ENCODE measurements around the gene ZNF385A.

The ZNF385A gene

GRCh38 chr12:54379398-54380201 is 4.9 kb downstream of the ZNF385A start:
- Histone ChIP-seq H3K27ac (ENCODE audit: low read depth, low read length) (no peak overlapping the region), H3K9me3 (ENCODE audit: insufficient read depth, low read depth, low read length) (no peaks in the 10 kb centered on the region), H3K9ac (ENCODE audit: low read depth, low read length) (no peak overlapping the region), H3K4me3 (ENCODE audit: low read length) (peak overlapping the region; percentile 53), H3K36me3 (ENCODE audit: insufficient read depth, low read length) (peaks cover 10% of the 10 kb centered on the region; the same call in 1 of the 2 replicates), H3K4me1 (ENCODE audit: insufficient read depth, low read length) (peaks cover 17% of the 10 kb centered on the region), H3K27me3 (ENCODE audit: insufficient read depth, low read length) (peaks cover 13% of the 10 kb centered on the region; the same call in 1 of the 2 replicates)
- 10% methylated on average over 19 of the region's 19 CpGs for whole genome bisulfite sequencing

GRCh38 chr12:54378796-54379397 is 5.6 kb downstream of the ZNF385A start:
- H3K27me3 ChIP-seq (ENCODE audit: insufficient read depth, low read length), result peaks cover 13% of the 10 kb centered on the region; the same call in 1 of the 2 replicates
- H3K9ac ChIP-seq (ENCODE audit: low read depth, low read length), result no peak overlapping the region
- no peaks in the 10 kb centered on the region for H3K9me3 ChIP-seq (ENCODE audit: insufficient read depth, low read depth, low read length)
- H3K27ac ChIP-seq (ENCODE audit: low read depth, low read length), result no peak overlapping the region
- H3K4me3 ChIP-seq (ENCODE audit: low read length), result peak overlapping the region; percentile 53
- H3K36me3 ChIP-seq (ENCODE audit: insufficient read depth, low read length), result peaks cover 10% of the 10 kb centered on the region; the same call in 1 of the 2 replicates
- 1% methylated on average over 49 of the region's 49 CpGs for WGBS
- H3K4me1 ChIP-seq (ENCODE audit: insufficient read depth, low read length), result peaks cover 12% of the 10 kb centered on the region; the same call in 1 of the 2 replicates

GRCh38 chr12:54377797-54378515 is 6.6 kb downstream of the ZNF385A start:
- Histone ChIP-seq H3K27ac (ENCODE audit: low read depth, low read length) (no peak overlapping the region), H3K36me3 (ENCODE audit: insufficient read depth, low read length) (peaks cover 10% of the 10 kb centered on the region; the same call in 1 of the 2 replicates), H3K4me3 (ENCODE audit: low read length) (0 out of 2 replicates have a peak overlapping the region, but pooled peaks have one; percentile 53), H3K4me1 (ENCODE audit: insufficient read depth, low read length) (peaks cover 12% of the 10 kb centered on the region; the same call in 1 of the 2 replicates), H3K27me3 (ENCODE audit: insufficient read depth, low read length) (peaks cover 13% of the 10 kb centered on the region; the same call in 1 of the 2 replicates), H3K9ac (ENCODE audit: low read depth, low read length) (no peak overlapping the region), H3K9me3 (ENCODE audit: insufficient read depth, low read depth, low read length) (no peaks in the 10 kb centered on the region)
- WGBS, result 89% methylated on average over 5 of the region's 6 CpGs

- no peaks in the 10 kb centered on the region for H3K9me3 ChIP-seq (ENCODE audit: insufficient read depth, low read depth, low read length)
- H3K27me3 ChIP-seq (ENCODE audit: insufficient read depth, low read length), result peaks cover 13% of the 10 kb centered on the region; the same call in 1 of the 2 replicates
- peaks cover 10% of the 10 kb centered on the region; the same call in 1 of the 2 replicates for H3K36me3 ChIP-seq (ENCODE audit: insufficient read depth, low read length)
- no peak overlapping the region for H3K9ac ChIP-seq (ENCODE audit: low read depth, low read length)
- 81% methylated on average over 2 of the region's 2 CpGs for WGBS
- H3K4me1 ChIP-seq (ENCODE audit: insufficient read depth, low read length), result peaks cover 12% of the 10 kb centered on the region; the same call in 1 of the 2 replicates
- no peak overlapping the region for H3K27ac ChIP-seq (ENCODE audit: low read depth, low read length)
- H3K4me3 ChIP-seq (ENCODE audit: low read length), result no peak overlapping the region
These were observed 7.5 kb downstream of the ZNF385A start for GRCh38 chr12:54377007-54377406.

GRCh38 chr12:54376596-54376995 is 7.9 kb downstream of the ZNF385A start:
- H3K27ac ChIP-seq (ENCODE audit: low read depth, low read length), result no peak overlapping the region
- WGBS, result 81% methylated on average over 4 of the region's 4 CpGs
- H3K9ac ChIP-seq (ENCODE audit: low read depth, low read length), result no peak overlapping the region
- peaks cover 12% of the 10 kb centered on the region; the same call in 1 of the 2 replicates for H3K4me1 ChIP-seq (ENCODE audit: insufficient read depth, low read length)
- H3K27me3 ChIP-seq (ENCODE audit: insufficient read depth, low read length), result peaks cover 13% of the 10 kb centered on the region; the same call in 1 of the 2 replicates
- H3K36me3 ChIP-seq (ENCODE audit: insufficient read depth, low read length), result peaks cover 10% of the 10 kb centered on the region; the same call in 1 of the 2 replicates
- no peaks in the 10 kb centered on the region for H3K9me3 ChIP-seq (ENCODE audit: insufficient read depth, low read depth, low read length)
- no peak overlapping the region for H3K4me3 ChIP-seq (ENCODE audit: low read length)

- Histone ChIP-seq H3K27ac (ENCODE audit: low read depth, low read length) (no peak overlapping the region), H3K9ac (ENCODE audit: low read depth, low read length) (no peak overlapping the region), H3K4me1 (ENCODE audit: insufficient read depth, low read length) (peaks cover 12% of the 10 kb centered on the region; the same call in 1 of the 2 replicates), H3K36me3 (ENCODE audit: insufficient read depth, low read length) (0 out of 2 replicates have a peak, but pooled peaks cover 5% of the 10 kb centered on the region), H3K9me3 (ENCODE audit: insufficient read depth, low read depth, low read length) (no peaks in the 10 kb centered on the region), H3K27me3 (ENCODE audit: insufficient read depth, low read length) (peaks cover 18% of the 10 kb centered on the region; the same call in 1 of the 2 replicates), H3K4me3 (ENCODE audit: low read length) (no peak overlapping the region)
- 85% methylated on average over 2 of the region's 2 CpGs for WGBS
These were observed 9.3 kb downstream of the ZNF385A start for GRCh38 chr12:54375259-54375579.

GRCh38 chr12:54374562-54375258 is 9.8 kb downstream of the ZNF385A start:
- H3K27ac ChIP-seq (ENCODE audit: low read depth, low read length), result no peak overlapping the region
- H3K4me1 ChIP-seq (ENCODE audit: insufficient read depth, low read length), result peaks cover 9% of the 10 kb centered on the region; the same call in 1 of the 2 replicates
- no peaks in the 10 kb centered on the region for H3K9me3 ChIP-seq (ENCODE audit: insufficient read depth, low read depth, low read length)
- no peak overlapping the region for H3K9ac ChIP-seq (ENCODE audit: low read depth, low read length)
- H3K27me3 ChIP-seq (ENCODE audit: insufficient read depth, low read length), result peaks cover 20% of the 10 kb centered on the region
- 0 out of 2 replicates have a peak, but pooled peaks cover 5% of the 10 kb centered on the region for H3K36me3 ChIP-seq (ENCODE audit: insufficient read depth, low read length)
- WGBS, result 91% methylated on average over 2 of the region's 2 CpGs
- H3K4me3 ChIP-seq (ENCODE audit: low read length), result no peak overlapping the region

- Histone ChIP-seq H3K9me3 (ENCODE audit: insufficient read depth, low read depth, low read length) (no peaks in the 10 kb centered on the region), H3K4me1 (ENCODE audit: insufficient read depth, low read length) (peaks cover 13% of the 10 kb centered on the region; the same call in 1 of the 2 replicates), H3K9ac (ENCODE audit: low read depth, low read length) (no peak overlapping the region), H3K36me3 (ENCODE audit: insufficient read depth, low read length) (0 out of 2 replicates have a peak, but pooled peaks cover 5% of the 10 kb centered on the region), H3K27ac (ENCODE audit: low read depth, low read length) (no peak overlapping the region), H3K4me3 (ENCODE audit: low read length) (no peak overlapping the region), H3K27me3 (ENCODE audit: insufficient read depth, low read length) (peaks cover 28% of the 10 kb centered on the region)
- WGBS, result 96% methylated on average over 10 of the region's 10 CpGs
These were observed 10.6 kb downstream of the ZNF385A start for GRCh38 chr12:54373649-54374561.

GRCh38 chr12:54372113-54372806 is 12.3 kb downstream of the ZNF385A start:
- Histone ChIP-seq H3K4me1 (ENCODE audit: insufficient read depth, low read length) (peaks cover 15% of the 10 kb centered on the region; the same call in 1 of the 2 replicates), H3K9ac (ENCODE audit: low read depth, low read length) (no peak overlapping the region), H3K9me3 (ENCODE audit: insufficient read depth, low read depth, low read length) (no peaks in the 10 kb centered on the region), H3K36me3 (ENCODE audit: insufficient read depth, low read length) (0 out of 2 replicates have a peak, but pooled peaks cover 3% of the 10 kb centered on the region), H3K27ac (ENCODE audit: low read depth, low read length) (no peak overlapping the region), H3K27me3 (ENCODE audit: insufficient read depth, low read length) (peaks cover 30% of the 10 kb centered on the region), H3K4me3 (ENCODE audit: low read length) (no peak overlapping the region)
- 93% methylated on average over 6 of the region's 8 CpGs for WGBS

All from HUES64 (cell line).